ENCODE measurements around the gene COL6A2. TPM values are rescaled to one million over a fixed set of nuclear protein-coding genes. Genes with fewer than 3 reads are reported as not detected.
A peak's percentile ranks its signal among the peaks of the same experiment; 100 is the strongest.

COL6A2 gene
- total RNA-seq, 4 donors from 2014 or later, result 321 to 1,200 (median 948) TPM

GRCh38 chr21:46157987-46158451, 60.1 kb downstream of the COL6A2 start:
- TF ChIP-seq POLR2A (IDR thresholded peaks at IDR 0.05) (no peak), CTCF (IDR thresholded peaks at IDR 0.05) (no peak)
- Histone ChIP-seq H3K36me3 (no peaks in the 10 kb centered on the region), H3K4me1 (peaks cover 0 to 1% of the 10 kb centered on the region in 2 donors), H3K27me3 (no peaks in the 10 kb centered on the region), H3K9me3 (no peaks in the 10 kb centered on the region), H3K4me3 (no peak overlapping the region), H3K27ac (no peak overlapping the region)
- intact Hi-C loops (cut with DNase I; ENCODE audit: low total_unique reads), result no loop called here
- DNase-seq, result no peak

DNA sequence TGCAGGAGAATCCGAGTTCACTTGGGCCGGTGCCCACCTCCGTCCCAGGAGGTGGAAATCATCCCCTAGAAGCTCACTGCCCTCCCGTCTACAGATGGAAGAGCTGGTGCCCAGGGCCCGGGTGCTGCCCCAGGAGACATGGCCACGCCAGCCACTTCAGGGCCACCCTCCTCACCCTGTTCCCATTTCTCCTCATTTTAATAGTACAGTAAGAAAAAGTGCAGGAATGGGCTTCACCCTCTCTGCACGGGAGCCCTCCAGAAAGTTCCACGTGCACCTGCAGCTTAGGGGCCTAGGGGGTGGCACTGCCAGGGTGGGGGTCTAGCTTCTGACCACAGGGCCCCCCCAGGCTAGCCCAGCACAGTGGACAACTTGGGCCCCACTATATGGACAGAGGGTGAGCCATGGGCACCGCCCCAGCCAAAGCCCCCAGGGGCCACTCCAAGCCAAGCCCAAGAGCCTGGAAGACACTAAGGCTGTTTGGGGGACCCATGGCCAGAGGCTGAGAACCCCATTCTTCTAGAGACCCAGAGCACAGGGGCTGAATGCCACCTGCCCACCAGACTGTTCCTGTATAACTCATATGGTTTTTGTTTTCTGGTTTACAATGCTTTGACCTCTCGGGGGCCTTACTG, 60.9 kb downstream of the COL6A2 start:
- Histone ChIP-seq H3K4me1 (no peaks in the 10 kb centered on the region), H3K9me3 (no peaks in the 10 kb centered on the region), H3K4me3 (no peak overlapping the region), H3K27ac (no peak overlapping the region), H3K27me3 (no peaks in the 10 kb centered on the region), H3K36me3 (no peaks in the 10 kb centered on the region)
- DNase-seq, result peak in 1 of 2 donors; percentile 7
- TF ChIP-seq CTCF (IDR thresholded peaks at IDR 0.05) (no peak), POLR2A (IDR thresholded peaks at IDR 0.05) (no peak)
- intact Hi-C loops (cut with DNase I; ENCODE audit: low total_unique reads), result no loop called here

GRCh38 chr21:46159390-46159789, 61.5 kb downstream of the COL6A2 start:
- no peaks in the 10 kb centered on the region for H3K4me1 ChIP-seq

GRCh38 chr21:46159841-46160656, 62.1 kb downstream of the COL6A2 start:
- intact Hi-C loops (cut with DNase I; ENCODE audit: low total_unique reads), result no loop called here
- TF ChIP-seq CTCF (IDR thresholded peaks at IDR 0.05), result no peak
- TF ChIP-seq POLR2A (IDR thresholded peaks at IDR 0.05), result no peak
- Histone ChIP-seq H3K36me3 (no peaks in the 10 kb centered on the region), H3K27me3 (no peaks in the 10 kb centered on the region), H3K4me3 (no peak overlapping the region), H3K4me1 (no peaks in the 10 kb centered on the region), H3K9me3 (no peaks in the 10 kb centered on the region), H3K27ac (no peak overlapping the region)
- DNase-seq, result peak in 1 of 2 donors; percentile 13

More at GRCh38 chr21:46159390-46159789, 61.5 kb downstream of the COL6A2 start:
- Histone ChIP-seq H3K27me3 (no peaks in the 10 kb centered on the region), H3K27ac (no peak overlapping the region), H3K9me3 (no peaks in the 10 kb centered on the region), H3K36me3 (no peaks in the 10 kb centered on the region), H3K4me3 (no peak overlapping the region)
- intact Hi-C loops (cut with DNase I; ENCODE audit: low total_unique reads), result no loop called here
- TF ChIP-seq CTCF (IDR thresholded peaks at IDR 0.05) (no peak), POLR2A (IDR thresholded peaks at IDR 0.05) (no peak)
- DNase-seq, result peak in 1 of 2 donors; percentile 6

DNA sequence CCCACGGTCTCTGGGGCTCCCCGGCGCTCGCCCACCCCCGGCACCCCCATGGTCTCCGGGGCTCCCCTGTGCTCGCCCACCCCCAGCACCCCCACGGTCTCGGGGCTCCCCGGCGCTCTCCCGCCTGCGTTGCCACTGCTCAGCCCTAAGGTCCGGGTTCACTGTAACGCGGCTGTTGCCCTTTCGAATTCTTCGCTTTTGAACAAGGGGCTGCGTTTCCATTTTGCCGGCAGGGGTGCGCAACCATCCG, 62.7 kb downstream of the COL6A2 start:
- Histone ChIP-seq H3K27me3 (no peaks in the 10 kb centered on the region), H3K9me3 (no peaks in the 10 kb centered on the region), H3K27ac (no peak overlapping the region), H3K4me3 (no peak overlapping the region), H3K36me3 (no peaks in the 10 kb centered on the region), H3K4me1 (no peaks in the 10 kb centered on the region)
- no peak for TF ChIP-seq POLR2A (IDR thresholded peaks at IDR 0.05)
- TF ChIP-seq CTCF (IDR thresholded peaks at IDR 0.05), result no peak
- intact Hi-C loops (cut with DNase I; ENCODE audit: low total_unique reads), result no loop called here
- DNase-seq, result no peak

Measured in uterus (tissue), 4 donors.